ENCODE data around the gene SORCS2.

Gene SORCS2

GRCh38 chr4:7267829-7268228 is 75.5 kb downstream of the SORCS2 start:
- no peak for DNase-seq (ENCODE audit: low read depth)

- DNase-seq (ENCODE audit: low read depth): no peak
These were observed 76.6 kb downstream of the SORCS2 start for GRCh38 chr4:7268941-7269340.

DNA sequence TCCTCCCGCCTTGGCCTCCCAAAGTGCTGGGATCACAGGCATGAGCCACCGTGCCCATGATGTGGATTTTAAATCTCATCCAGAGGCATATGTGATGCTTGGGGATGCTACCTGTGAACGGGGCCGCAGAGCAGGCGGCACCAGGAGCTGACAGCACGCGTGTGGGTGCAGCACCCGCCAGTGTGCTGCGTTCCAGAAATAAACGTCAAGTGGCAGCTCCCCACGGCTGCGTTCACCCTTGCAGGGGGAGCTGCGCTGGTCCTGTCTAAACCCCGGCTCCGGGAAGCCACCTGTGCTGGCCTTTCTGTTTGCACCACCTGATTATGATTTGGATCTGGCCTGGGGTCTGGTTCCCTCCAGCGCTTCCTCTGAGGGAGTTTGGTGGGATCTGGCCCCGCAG is 77.8 kb downstream of the SORCS2 start:
- DNase-seq (ENCODE audit: low read depth): no peak

GRCh38 chr4:7272404-7272803 is 80.1 kb downstream of the SORCS2 start:
- no peak for DNase-seq (ENCODE audit: low read depth)

GRCh38 chr4:7273738-7274297 is 81.5 kb downstream of the SORCS2 start:
- no peak for DNase-seq (ENCODE audit: low read depth)

- no peak for DNase-seq (ENCODE audit: low read depth)
These were observed 82.7 kb downstream of the SORCS2 start for GRCh38 chr4:7275067-7275466.

DNA sequence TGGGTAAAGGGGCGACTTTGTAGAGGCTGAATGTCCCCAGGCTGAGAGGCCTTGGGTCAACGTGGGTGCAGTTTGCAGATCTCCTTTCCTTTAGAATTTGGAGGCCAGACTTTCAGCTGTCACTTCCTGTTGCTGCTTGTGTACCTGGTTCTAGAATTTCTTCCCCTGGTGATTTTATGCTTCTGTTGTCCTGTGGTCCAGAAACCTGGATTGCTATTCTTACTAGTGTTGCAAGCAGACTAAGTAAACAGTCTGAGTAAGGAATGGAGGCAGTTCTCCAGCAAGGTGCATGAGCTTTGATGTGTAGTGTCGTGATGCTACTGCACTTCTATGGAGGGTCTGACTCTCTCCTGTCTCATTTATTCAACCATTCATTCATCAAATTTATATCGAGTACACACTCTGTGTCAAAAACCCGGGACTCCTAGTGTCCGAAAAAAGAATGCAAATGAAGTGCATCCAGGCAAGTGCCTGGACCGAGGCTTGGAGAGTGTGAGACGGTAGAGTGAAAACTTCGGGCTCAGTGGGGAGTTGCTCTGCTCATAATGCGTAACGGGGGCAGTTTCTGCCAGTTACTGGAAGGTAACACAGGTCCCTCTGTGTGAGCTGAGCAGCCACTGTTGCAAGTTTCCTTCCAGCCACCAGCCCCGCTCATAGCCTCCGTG is 83.3 kb downstream of the SORCS2 start:
- no peak for DNase-seq (ENCODE audit: low read depth)

DNA sequence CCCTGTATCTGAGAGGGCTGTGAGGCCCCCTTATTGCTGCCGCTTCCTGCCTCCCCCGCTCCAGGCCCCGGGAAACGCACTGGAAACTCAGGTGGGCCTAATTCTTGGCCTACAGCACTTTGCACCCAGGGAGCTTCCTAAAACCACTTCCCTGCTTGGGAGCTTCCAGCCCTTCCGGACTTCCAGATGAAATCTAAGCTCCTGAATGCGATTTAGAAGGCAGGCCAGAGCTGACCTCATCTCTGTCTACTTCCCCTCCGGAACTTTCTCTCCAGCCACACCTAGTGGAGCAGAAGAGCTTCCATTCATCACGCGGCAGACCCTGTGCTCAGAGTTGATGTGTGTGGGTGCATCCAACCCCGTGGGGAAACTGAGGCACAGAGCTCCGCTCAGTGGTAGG is 84.2 kb downstream of the SORCS2 start:
- no peak for DNase-seq (ENCODE audit: low read depth)

- no peak for DNase-seq (ENCODE audit: low read depth)
These were observed 85.9 kb downstream of the SORCS2 start for GRCh38 chr4:7278071-7278765.

- no peak for DNase-seq (ENCODE audit: low read depth)
These were observed 86.6 kb downstream of the SORCS2 start for GRCh38 chr4:7278981-7279380.

DNA sequence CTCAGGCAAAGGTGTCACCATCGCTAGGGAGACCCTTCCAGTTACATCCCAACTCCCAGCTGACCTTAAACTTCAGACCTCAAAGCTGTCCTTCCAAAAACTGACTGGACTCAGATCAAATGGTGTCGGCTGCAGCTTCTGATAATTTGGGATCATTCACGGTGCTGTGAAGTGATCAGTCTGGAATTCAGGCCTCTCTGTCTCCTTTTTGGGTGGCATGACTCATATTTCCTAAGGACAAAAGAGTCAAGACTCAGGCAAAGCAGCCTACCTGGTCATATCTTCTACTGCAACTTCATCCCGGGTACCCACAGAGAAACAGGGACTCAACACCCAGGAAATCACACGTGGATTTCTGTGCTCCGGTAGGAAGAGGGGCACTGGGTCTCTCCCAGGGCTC is 87.6 kb downstream of the SORCS2 start:
- no peak for DNase-seq (ENCODE audit: low read depth)

DNA sequence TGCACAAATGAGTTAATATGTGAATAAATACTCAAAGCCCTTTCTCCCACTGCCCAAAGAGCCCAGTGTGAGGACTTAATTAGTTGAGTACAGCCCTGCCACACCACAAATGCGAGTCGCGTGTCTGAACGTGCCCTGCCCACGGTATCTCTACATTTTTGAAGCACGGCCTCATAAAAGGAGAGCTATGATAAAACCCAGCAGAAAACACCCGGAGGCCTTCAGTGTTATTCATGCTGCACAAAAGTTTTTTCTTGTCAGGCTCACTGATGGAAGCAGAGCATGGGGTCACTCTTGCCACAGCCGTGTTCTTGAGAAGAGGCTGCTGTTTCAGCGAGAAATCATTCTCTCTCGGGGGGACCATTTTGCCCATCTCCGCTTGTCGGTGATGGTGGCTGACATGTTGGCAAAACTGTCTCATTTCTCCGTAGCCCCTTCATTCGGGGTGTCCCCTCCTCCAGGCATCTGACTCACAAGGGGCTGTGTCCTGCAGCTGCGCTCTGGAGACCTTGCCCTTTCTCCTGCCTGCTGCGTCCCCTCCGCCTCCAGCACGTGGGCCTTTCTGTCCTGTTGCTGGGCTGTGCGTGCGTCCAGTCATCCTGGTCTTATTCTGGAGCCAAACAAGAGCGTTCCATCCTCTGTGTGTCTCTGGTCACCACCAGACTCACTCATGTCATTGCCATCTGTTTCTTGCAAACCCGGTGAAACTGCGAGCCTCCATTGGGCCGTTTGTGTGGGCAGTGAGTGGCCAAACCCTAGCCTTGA is 88.8 kb downstream of the SORCS2 start:
- no peak for DNase-seq (ENCODE audit: low read depth)

DNA sequence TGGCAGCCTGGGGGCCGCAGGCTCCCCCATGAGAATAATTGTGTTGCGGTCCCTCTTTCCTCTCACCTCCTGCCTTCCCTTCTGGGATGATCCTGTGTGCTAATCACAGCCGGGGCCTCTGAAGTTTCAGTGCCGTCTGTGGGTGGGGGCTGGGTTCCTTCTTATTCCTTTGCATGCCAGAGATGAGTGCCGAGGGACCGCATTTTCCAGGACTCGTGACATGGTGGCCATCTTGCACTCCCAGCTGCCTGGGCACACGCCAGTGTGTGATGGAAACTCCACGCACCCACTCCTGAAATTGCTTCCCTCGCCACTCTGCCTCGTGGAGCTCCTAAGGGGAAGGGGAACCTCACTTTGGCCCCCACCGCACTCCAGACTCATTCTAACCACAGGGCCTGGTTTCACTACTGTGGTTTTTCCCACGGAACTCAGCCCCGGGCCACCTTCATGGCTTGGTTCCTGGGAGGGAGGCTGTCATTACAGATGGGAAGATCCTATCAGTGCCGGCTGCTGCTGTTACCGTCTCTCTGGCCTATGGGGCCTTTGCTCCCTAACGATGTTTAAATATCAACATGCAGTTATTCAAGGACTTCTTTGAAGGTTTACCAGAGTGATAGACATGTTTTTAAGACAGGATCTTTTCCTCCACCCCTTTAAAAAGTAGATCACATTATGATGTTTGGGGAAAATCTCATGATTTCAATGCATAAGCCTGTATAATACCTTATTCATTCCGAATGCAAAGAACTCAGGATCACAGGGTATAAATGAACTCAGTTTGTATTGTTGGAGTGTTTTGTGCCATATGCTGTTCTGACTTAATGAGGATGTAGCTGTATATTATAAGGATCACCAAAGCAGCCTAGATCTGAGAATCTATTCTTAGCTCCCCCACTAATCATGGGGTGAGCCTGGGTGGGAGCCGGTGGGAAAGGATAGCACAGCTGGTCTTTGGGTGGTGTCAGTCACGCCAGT is 89.6 kb downstream of the SORCS2 start:
- no peak for DNase-seq (ENCODE audit: low read depth)

DNA sequence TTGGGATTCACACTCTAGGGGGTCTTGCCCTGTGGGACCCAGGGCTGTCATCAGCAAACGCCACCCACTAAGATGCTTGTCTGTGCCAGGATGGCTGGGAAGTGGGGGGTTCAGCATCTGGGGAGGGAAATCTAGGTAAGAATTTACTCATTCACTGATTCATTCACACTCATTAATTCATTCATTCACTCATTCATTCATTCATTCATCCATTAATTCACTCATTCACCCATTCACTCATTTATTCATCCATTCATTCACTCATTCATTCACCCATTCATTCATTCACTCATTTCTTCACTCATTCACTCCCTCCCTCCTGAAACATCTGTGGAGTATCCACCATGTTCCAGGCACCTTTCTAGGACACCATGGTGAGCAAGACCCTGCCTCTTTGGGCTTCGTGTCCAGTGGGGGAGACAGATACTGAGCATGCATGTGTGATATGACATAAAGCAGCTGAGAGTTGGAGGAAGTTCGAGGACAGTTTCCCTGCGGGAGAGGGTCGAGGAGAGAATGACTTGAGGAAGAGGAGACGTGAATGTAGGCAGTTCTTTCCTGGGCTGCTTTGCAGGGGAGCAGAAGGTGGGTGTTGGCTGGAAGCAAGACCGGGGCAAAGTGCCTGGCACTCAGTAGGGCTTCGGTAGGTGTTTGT is 90.6 kb downstream of the SORCS2 start:
- DNase-seq (ENCODE audit: low read depth): no peak

- DNase-seq (ENCODE audit: low read depth): no peak
These were observed 93.1 kb downstream of the SORCS2 start for GRCh38 chr4:7285244-7286094.

DNA sequence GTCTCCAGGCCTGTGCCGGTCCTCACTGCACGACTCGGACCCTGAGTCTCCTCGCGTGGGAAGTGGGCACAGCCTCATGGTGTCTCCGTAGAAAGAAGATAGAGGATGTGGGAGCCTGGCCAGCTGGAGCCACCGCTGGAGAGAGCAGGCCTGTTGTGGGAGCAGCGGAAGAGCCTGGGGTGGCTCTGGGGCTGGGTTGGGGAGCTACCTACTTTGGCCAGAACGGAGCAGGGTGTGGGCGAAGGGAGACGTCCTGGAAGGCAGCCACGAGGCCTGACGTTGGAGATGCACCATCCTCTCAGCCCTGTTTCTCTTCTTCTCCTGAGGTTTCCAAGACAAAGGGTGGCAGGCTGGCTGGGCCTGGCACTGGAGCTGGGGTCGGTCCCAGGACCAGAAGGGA is 93.8 kb downstream of the SORCS2 start:
- no peak for DNase-seq (ENCODE audit: low read depth)

DNA sequence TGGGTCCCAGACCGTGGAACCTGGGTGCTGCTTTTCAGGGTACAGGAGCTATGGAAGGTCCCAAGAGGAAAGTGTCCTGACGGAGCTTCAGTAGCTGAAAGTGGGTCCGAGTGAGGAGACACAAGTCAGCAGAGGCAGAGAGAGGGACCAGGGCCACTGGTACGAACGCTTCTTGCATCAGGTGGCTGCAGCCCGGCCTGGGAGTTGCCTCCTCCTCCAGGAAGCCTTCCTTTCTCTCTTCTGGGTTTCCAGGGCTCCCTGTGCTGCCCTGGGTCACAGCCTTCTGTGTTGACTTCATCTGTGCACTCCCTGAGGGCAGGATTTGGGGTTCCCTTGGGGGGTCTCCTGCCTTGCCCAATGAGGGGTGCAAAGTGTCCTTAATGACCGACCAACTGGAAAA is 94.5 kb downstream of the SORCS2 start:
- DNase-seq (ENCODE audit: low read depth): no peak

- DNase-seq (ENCODE audit: low read depth): no peak
These were observed 95.1 kb downstream of the SORCS2 start for GRCh38 chr4:7287274-7287917.

GRCh38 chr4:7287918-7288280 is 95.6 kb downstream of the SORCS2 start:
- DNase-seq (ENCODE audit: low read depth): no peak

Data from activated T-helper 1 cell treated with Interleukin-2 at 50 U/mL for 16 hours (primary cell).